Measurements from ENCODE around the gene ADORA2A. TPM values are rescaled to one million over a fixed set of nuclear protein-coding genes. Genes with fewer than 3 reads are reported as not detected.

ADORA2A gene
- total and polyA plus RNA-seq, 2 of the 8 experiments (the other 6 are each of a cell fraction or from before 2014, with no cell fraction given): 7.1 to 20.3 TPM

DNA sequence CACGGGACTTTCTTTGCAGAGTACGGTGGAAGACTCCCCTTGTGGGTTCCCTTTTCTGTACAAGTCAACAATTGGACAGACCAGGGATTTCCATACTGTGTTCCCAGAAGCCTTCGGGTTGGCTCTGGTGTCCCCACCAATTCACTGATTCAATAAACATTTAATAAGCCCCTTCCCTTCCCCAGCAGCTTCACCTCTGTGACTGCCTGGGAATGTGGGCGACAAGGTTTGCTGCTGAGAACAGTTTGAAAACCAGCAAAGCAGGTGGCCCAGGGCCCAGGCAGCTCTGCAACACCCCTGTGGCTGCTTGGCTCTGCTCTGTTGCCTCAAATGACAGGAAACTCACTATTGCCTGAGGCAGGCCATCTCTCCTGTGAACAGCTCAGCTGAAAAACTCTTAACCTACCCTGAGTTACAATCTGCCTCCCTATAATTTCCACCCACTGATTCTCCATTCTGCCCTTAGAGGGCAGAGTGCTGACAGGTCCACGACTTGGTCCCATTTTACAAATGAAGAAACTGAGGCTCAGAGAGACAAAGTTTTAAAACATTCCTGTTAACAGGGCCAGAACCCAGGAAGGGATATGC is 10.4 kb downstream of the ADORA2A start:
- Histone ChIP-seq H2BK20ac (ENCODE audit: low read length) (no peak overlapping the region), H3K27me3 (replicated peaks in 1 of 4; ENCODE audit: control insufficient read depth in 3 of 4, extremely low read depth in 1 of 4, insufficient read depth in 3 of 4, low read length in 3 of 4) (no peaks in the 10 kb centered on the region; a peak in 1 of 7 replicates), H3K79me1 (ENCODE audit: low read depth, low read length) (no peaks in the 10 kb centered on the region), H2AFZ (ENCODE audit: low read length) (no peak overlapping the region), H3K79me2 (ENCODE audit: control insufficient read depth in 1 of 2, insufficient read depth in 2 of 2, low read length in 2 of 2) (no peaks in the 10 kb centered on the region), H3K4ac (replicated peaks; ENCODE audit: insufficient read length, low read depth, low read length) (no peak overlapping the region), H3K9me3 (ENCODE audit: insufficient read depth in 2 of 2, low read depth in 1 of 2, low read length in 1 of 2) (no peaks in the 10 kb centered on the region), H4K8ac (ENCODE audit: extremely low read depth, insufficient read depth, low read length) (no peak overlapping the region), H3K36me3 (ENCODE audit: control insufficient read depth in 2 of 4, insufficient read depth in 4 of 4, low read length in 3 of 4) (no peaks in the 10 kb centered on the region), H3K23ac (ENCODE audit: insufficient read length) (no peak overlapping the region), H3K18ac (ENCODE audit: extremely low read depth, low read length) (no peak overlapping the region), H4K20me1 (replicated peaks in 1 of 2; ENCODE audit: control insufficient read depth in 1 of 2, insufficient read depth in 2 of 2, low read length in 2 of 2) (no peaks in the 10 kb centered on the region), H2AK5ac (ENCODE audit: low read depth, low read length) (no peak overlapping the region), H2BK12ac (ENCODE audit: low read depth, low read length) (no peak overlapping the region), H2BK15ac (ENCODE audit: low read length) (no peak overlapping the region; the same call in 1 of the 2 replicates), H2BK5ac (ENCODE audit: low read depth, low read length) (no peak overlapping the region), H4K91ac (replicated peaks; ENCODE audit: insufficient read length, low read length) (no peak overlapping the region), H4K5ac (ENCODE audit: insufficient read length, low read depth, low read length) (no peak overlapping the region), H3K4me2 (ENCODE audit: insufficient read depth in 1 of 2, low read depth in 2 of 2, low read length in 2 of 2) (no peak overlapping the region), H3K14ac (ENCODE audit: insufficient read length) (no peak overlapping the region), H3K56ac (replicated peaks; ENCODE audit: insufficient read length, low read depth, low read length) (no peak overlapping the region), H3K27ac (ENCODE audit: low read depth, low read length) (no peak overlapping the region), H3K4me1 (replicated peaks in 1 of 4; ENCODE audit: control insufficient read depth in 3 of 4, insufficient read depth in 4 of 4, low read length in 3 of 4) (no peaks in the 10 kb centered on the region), H3K4me3 (ENCODE audit: extremely low read depth in 1 of 4, insufficient read depth in 2 of 4, low read depth in 3 of 4, low read length in 4 of 4) (no peak overlapping the region), H3K23me2 (ENCODE audit: low read depth, low read length) (no peaks in the 10 kb centered on the region), H2BK120ac (replicated peaks; ENCODE audit: low read depth, low read length) (no peak overlapping the region), H3K9ac (replicated peaks in 1 of 4; ENCODE audit: extremely low read depth in 1 of 4, low read depth in 3 of 4, low read length in 3 of 4) (no peak overlapping the region)
- TF ChIP-seq CBX8 (IDR thresholded peaks at IDR 0.05; ENCODE audit: borderline replicate concordance, low read depth, low read length) (no peak), GTF2F1 (IDR thresholded peaks at IDR 0.05; ENCODE audit: borderline replicate concordance, low read depth, low read length) (no peak), SP4 (IDR thresholded peaks at IDR 0.05; ENCODE audit: low read length) (no peak), KDM1A (IDR thresholded peaks at IDR 0.05; ENCODE audit: borderline replicate concordance, low read length) (peak; percentile 80), ASH2L (IDR thresholded peaks at IDR 0.05; ENCODE audit: low read length) (no peak), SRF (IDR thresholded peaks at IDR 0.05; ENCODE audit: low read depth, low read length) (no peak)
- TF ChIP-seq, protein P1, sequence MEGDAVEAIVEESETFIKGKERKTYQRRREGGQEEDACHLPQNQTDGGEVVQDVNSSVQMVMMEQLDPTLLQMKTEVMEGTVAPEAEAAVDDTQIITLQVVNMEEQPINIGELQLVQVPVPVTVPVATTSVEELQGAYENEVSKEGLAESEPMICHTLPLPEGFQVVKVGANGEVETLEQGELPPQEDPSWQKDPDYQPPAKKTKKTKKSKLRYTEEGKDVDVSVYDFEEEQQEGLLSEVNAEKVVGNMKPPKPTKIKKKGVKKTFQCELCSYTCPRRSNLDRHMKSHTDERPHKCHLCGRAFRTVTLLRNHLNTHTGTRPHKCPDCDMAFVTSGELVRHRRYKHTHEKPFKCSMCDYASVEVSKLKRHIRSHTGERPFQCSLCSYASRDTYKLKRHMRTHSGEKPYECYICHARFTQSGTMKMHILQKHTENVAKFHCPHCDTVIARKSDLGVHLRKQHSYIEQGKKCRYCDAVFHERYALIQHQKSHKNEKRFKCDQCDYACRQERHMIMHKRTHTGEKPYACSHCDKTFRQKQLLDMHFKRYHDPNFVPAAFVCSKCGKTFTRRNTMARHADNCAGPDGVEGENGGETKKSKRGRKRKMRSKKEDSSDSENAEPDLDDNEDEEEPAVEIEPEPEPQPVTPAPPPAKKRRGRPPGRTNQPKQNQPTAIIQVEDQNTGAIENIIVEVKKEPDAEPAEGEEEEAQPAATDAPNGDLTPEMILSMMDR (IDR thresholded peaks at IDR 0.05; ENCODE audit: control extremely low read depth in 1 of 3, insufficient read depth in 1 of 3, low read depth in 1 of 3, low read length in 3 of 3): peak in 1 of 3 experiments; percentile 32; a peak in 1 of 4 replicates
- POLR2A ChIA-PET (ENCODE audit: partially characterized antibody): interaction anchor here (1.3 kb wide), 1 partner anchor 37 kb away, joined by 4 read pairs; no protein-coding TSS in a partner anchor
- FAIRE-seq (no peak), DNase-seq (ENCODE audit: low read depth in 1 of 2, low spot score in 2 of 2) (no peak)
- CTCF ChIA-PET (ENCODE audit: partially characterized antibody): interaction anchor here (1.0 to 10.8 kb wide), 8 partner anchors 8 to 93 kb away, joined by 3 to 114 read pairs (median 4); no protein-coding TSS in a partner anchor
- WGBS, 2 experiments (ENCODE audit: extremely low coverage in 1 of 2, insufficient coverage in 1 of 2, insufficient read length in 1 of 2, insufficient replicate concordance in 2 of 2, low coverage in 1 of 2, low lambda C conversion rate in 2 of 2, missing lambda C conversion rate in 1 of 2): 92% methylated on average over 5 of the region's 5 CpGs; no CpG with 5 or more reads in 1 of the 2 experiments
